Activated CD4-positive, alpha-beta T cell treated with anti-CD3 and anti-CD28 coated beads, Interleukin-2, amount 50 U/mL, for 48 hours (primary cell): Measurements from ENCODE around the gene SNED1.

ENCODE experiments used
- DNase-seq, 2 experiments: peaks; one replicate each; pipeline ENCODE4 v3.0.0-alpha.2; 2020

The SNED1 gene

GRCh38 chr2:241068942-241069810, 70.8 kb downstream of the SNED1 start:
- DNase-seq, result no peak

- no peak for DNase-seq
Measured at GRCh38 chr2:241069821-241070281, 71.4 kb downstream of the SNED1 start.

GRCh38 chr2:241070361-241070760, 71.9 kb downstream of the SNED1 start:
- no peak for DNase-seq

GRCh38 chr2:241070811-241071676, 72.6 kb downstream of the SNED1 start:
- no peak for DNase-seq

- DNase-seq, result no peak
Measured at GRCh38 chr2:241071677-241072111, 73.3 kb downstream of the SNED1 start.

- no peak for DNase-seq
Measured at GRCh38 chr2:241072151-241072550, 73.7 kb downstream of the SNED1 start.

GRCh38 chr2:241072553-241073165, 74.2 kb downstream of the SNED1 start:
- DNase-seq, result no peak

- DNase-seq, result no peak
Measured at GRCh38 chr2:241073166-241074064, 75.0 kb downstream of the SNED1 start.

GRCh38 chr2:241074065-241074818, 75.8 kb downstream of the SNED1 start:
- no peak for DNase-seq

GRCh38 chr2:241074901-241075540, 76.6 kb downstream of the SNED1 start:
- DNase-seq, result no peak

- no peak for DNase-seq
Measured at GRCh38 chr2:241080405-241081189, 82.2 kb downstream of the SNED1 start.

- no peak for DNase-seq
Measured at GRCh38 chr2:241081190-241081642, 82.8 kb downstream of the SNED1 start.

GRCh38 chr2:241081643-241082340, 83.4 kb downstream of the SNED1 start:
- no peak for DNase-seq

- no peak for DNase-seq
Measured at GRCh38 chr2:241082341-241083090, 84.1 kb downstream of the SNED1 start.

GRCh38 chr2:241083091-241083415, 84.6 kb downstream of the SNED1 start:
- no peak for DNase-seq

- DNase-seq, result no peak
Measured at GRCh38 chr2:241084856-241085444, 86.5 kb downstream of the SNED1 start.

GRCh38 chr2:241087420-241088268, 89.2 kb downstream of the SNED1 start:
- no peak for DNase-seq
